GM03348 (cell line): ENCODE data around the gene KDSR.
"Not testable (repeated sequence)": the region's sequence is repeated elsewhere in the genome, so short reads cannot be mapped to it uniquely, and the experiment has no call there.

Experiments
- DNase-seq: peaks from one replicate; pipeline ENCODE4 v3.0.0; 2012; ENCODE audit warnings: low spot score

The KDSR gene

GRCh38 chr18:63366213-63367052 lies 573 bp downstream of the KDSR start:
- peak; percentile 80 for DNase-seq

DNA sequence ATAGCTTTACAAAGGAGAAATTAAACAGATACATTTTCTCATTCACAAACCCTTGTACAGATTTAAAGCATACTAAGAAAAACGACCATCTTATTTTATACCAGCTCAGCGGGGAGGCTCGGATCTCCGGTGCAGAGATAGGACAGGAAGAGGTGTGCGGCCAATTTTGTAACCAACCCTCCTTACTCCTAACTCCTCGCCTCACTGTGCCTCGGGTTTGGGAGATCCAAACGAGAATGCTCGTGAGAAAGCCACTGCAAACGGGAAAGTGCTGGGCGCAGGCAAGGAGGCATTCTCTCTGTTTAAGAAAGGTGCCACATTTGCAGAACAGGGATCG lies 1.2 kb downstream of the KDSR start:
- peak; percentile 27 for DNase-seq

DNA sequence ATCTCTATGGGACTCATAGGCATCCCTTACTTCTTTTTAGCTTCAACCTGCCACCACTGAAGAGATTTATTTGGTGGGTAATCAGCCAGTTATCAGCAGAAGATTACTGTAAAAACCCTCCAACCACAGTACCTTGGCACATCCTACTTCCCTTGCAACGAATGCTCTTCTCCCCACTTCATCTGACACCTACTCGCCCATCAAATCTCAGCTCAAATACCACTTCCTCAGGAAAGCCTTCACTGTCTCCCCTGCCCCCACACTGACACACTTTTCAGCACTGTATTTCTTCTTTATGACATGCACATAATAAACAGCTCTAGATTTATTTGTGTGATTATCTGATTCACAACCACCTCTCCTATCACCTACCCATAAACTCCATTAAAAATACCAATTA lies 3.1 kb downstream of the KDSR start:
- DNase-seq: no peak

GRCh38 chr18:63363420-63363819 lies 3.6 kb downstream of the KDSR start:
- DNase-seq: not testable (repeated sequence)

DNA sequence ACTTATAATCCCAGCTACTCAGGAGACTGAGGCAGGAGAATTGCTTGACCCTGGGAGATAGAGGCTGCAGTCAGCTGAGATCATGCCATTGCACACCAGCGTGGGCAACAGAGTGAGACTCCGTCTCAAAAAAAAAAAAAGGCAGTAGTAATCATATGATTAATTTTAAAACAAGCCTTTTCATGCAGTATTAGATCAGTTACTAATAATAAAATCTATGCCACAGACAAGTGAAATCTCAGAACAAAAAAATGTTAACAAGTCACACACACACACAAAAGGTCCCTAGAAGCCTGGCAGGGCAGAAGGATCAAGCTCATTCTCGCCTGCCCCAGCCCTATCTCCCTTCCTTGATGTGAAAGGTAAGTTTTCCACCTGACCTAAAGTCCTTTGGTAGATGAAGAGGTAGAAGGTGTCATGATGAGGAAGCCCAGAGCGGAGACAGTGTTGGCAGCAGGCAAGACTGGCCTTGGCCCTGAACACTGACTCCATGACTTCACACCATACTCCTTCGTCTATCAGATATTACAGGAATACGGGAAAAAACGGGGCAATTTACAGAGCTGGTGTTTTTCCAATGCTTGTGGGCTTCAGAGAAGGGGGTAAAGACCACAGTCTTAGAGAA lies 10.6 kb downstream of the KDSR start:
- DNase-seq: no peak

- DNase-seq: no peak
Measured at GRCh38 chr18:63350230-63350629, 16.8 kb downstream of the KDSR start.

DNA sequence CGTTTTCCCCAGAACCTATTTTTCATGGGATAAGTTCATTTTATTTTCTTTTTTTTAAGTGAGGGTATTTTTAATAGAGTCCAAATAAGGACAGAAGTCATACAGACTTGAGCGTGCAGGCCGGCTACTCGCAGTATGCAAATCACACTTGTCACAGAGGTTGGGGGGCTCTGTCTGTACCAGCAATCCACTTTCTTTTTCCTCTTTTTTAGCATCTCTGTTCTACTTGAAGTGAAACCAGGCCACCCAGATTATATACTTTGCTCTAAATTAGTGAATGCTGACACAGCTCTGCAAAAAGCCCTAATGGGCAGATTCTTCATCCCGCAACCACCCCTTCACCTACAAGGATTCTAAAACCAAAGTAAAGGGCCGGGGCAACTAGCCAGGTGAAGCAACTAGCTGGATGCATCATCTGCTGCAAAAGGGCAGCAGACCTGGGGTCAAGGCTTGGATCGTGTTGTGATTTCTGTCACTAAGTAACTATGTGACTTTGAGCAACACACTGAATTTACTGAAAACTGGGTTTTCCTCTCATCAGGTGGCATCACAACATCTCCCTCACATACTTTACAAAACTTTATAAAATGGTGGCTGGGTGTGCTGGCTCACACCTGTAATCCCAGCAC lies 18.4 kb downstream of the KDSR start:
- DNase-seq: no peak

DNA sequence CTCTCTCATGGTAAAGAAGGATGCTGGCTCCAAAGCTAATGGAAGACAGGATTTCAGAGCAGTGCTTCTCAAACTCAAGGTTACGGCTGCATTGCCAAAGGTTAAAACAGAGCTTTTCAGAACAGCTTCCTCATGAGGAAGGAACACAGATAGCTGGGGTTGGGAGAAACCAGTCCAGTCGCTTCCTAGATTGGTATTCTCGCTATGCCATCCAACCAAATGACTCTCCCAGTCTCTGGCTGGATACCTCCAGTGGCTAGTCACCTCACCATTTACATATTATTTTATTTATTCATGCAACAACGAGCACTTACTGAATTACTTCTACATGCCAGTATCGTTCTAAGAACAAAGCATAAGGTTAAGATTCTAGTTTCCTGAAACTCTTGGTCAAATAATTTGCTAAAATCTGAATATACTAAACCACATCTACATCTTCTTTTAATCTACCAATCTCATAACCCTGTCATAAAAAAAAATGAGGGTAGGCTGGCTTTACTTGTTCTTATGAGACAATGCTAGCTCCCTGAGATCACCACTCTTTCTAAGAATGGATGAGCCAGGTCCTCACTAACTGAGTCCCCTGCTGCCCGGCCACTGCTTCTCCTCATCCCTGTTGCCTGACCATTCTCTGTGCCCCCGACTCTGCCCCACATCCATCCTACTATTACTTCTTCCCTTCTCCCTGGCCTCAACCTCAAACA lies 20.4 kb downstream of the KDSR start:
- no peak for DNase-seq

DNA sequence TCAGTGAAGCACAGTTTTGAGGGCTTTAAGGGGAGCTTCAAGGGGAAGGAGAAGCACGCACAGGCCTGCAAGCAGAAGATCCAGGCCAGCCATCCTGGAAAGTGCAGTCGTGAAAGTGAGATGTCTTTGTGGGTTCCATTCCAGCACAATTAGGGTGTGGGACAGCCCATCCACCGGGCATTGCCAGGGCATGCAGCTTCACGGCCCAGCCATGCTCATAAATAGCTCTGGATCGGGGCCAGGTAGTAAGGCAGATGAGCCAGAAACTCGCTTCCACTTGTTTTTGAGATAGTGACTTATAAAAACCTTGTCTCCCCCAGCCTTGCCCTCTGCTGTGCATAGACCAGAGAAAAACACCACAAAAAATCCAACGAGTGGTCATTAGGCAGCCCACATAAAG lies 21.0 kb downstream of the KDSR start:
- peak; percentile 29 for DNase-seq

DNA sequence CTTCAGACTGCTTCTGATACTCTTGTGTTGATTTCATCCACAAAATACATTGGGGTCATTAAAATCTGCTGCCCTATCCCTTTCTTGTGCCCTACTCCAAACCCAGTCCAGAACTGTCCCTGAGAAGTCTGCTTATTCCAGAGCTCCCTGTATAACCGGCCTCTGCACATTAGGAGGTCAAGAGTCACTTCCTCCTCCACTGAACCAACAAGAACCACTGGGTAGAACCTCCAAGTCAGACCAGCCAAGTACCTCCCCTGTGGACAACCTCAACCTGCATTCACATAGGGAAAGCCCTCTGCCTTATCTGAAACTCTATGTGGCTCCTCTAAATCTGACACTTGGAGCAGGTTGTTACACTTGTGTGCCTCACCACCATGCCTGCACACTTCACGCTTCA lies 22.1 kb downstream of the KDSR start:
- no peak for DNase-seq

DNA sequence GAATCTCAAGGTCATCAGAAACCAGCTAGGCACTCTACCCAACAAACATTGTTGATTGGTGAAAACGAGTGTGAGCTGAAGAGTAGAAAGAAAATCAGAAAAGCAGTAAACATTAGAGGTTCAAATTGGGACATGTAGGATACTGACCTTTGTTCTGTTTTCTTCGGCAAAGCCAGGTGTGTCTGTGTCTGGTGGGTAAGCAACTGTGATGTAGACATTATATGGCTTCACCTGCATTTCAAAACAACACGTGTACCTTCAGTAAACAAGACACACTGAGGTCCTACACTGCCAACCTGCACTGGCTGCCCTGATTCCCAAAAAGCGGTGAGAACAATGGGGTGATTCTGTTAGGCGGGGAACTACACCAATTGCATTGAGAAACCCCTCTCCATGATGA lies 22.7 kb downstream of the KDSR start:
- DNase-seq: no peak

DNA sequence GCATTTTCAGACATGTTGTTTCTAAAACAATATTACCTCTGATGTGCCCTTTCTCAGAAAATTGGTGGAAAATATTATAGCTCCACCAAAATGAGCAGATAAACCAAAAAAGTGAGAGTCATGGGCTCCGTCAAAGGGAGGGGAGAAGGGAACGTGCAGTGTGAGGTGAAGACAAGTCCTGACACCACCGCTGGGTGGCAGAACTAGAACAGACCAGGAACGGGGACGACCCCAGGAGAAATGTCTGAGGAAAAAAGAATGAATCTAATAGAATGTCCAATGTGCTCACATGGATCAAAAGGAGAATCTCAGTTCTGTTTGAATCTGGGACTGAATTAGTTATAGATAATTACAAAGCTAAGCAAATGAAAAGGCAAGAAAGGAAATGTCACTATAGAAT lies 24.8 kb downstream of the KDSR start:
- peak; percentile 41 for DNase-seq

DNA sequence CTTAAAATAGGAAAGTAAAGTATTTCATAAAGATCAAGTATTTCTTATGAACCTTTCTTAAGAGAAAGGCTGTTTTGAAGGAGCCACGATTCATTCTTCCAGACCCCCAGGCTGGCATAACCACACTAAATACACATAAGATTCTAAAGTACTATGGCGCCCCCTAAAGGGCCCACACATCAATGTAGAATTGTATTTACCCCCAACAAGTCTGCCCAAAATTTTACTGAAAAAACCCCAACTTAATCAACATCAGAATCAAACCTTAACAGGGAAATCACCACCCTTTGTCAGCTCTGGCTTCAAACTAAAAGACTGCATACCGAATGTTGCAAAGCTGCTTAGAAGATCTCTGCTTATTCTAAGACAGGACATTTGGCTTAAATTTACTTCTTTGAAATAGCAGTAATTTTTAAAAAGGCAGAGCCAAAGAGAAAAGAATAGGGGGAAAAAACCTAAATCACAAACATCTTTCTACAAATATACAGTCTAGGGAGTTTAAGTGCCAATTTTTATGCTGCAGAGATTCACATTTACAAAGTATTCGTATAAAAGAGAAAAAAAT lies 27.0 kb downstream of the KDSR start:
- peak; percentile 21 for DNase-seq

DNA sequence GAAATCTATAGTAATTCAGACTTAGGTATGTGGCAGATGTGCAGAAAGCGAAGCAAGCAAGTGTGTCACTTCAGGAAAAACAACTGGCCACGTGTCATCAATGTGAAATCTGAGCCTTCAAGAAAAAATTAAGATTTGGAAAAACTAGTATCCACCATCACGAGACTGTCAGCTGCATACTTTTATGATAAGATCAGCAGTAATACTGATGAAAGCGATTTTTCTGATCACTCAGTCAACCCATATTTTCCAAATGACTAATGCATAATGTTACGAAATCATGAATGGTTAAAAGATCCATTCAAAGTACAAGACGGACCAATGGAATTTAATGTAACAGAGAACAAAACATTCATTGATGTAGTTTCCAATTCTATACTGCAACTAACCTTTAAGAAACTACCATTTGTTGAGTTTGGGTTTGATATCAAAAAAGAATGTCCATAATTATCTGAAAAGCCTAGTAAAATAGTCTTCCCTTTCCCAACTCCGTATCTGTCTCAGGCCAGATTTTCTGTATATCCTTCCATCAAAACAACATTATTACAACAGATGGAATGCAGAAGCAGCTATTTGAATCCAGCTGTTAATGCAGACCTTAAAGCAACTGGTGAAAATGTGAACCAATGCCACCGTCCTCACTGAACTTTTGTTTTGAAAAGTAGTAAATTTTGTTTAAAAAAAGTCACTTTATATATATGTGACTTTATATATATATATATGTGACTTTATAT lies 30.5 kb downstream of the KDSR start:
- DNase-seq: peak; percentile 82

GRCh38 chr18:63331105-63331504 lies 35.9 kb downstream of the KDSR start:
- no peak for DNase-seq

- no peak for DNase-seq
Measured at GRCh38 chr18:63329431-63330145, 37.4 kb downstream of the KDSR start.

DNA sequence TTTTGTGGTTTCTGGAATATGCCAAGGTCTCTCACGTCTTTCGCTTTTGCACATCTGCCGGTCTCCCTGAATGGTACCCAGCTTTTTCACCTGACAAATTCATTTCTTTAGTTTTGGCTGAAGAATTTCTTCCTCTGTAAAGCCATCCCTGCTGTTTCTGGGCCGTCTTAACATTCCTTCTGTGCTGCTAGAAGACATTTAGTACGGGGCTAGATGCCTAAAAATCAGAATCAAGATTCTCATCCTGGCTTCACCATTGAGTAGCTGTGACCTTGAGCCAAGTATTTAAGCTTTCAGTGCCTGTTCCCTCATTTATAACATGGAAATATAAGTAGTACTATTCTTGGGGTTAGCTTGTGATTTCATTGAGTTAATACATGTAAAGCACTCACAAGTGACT lies 41.0 kb downstream of the KDSR start:
- no peak for DNase-seq

- DNase-seq: no peak
Measured at GRCh38 chr18:63325086-63325686, 41.8 kb downstream of the KDSR start.

- DNase-seq: peak; percentile 75
Measured at GRCh38 chr18:63322908-63323634, 43.9 kb downstream of the KDSR start.

GRCh38 chr18:63322206-63322605 lies 44.8 kb downstream of the KDSR start:
- DNase-seq: no peak
